ENCODE data around the gene CTU1.

The CTU1 gene

DNA sequence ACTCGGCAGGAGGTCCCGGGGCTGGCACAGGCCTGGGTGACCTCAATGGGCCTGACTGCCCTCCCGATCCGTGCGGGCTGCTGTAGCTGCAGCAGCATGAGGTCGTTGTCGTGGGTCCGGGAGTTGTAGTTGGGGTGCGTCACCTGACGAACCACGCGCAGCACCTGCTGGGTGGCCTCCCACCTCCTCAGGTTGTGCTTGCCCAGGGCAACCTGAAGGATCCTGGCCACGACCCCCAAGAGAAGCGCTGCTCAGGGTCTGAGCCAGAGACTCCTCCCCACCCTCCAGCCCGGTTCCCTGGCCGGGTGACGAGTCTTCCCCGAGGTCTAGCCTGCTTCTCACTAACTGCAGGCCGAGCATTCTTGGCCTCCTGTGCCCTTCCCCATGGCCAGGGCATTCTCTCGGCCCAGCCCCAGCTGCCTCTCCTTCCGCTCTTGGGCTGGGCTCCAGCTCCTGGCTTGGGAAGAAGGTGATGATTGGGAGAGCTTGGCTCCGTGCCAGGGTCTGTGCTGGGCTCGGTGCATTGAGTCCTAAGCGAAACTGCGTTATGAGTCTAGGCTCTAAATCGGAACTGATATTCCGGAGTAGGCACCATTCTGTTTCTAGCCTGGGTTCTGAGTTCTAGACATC lies 28.6 kb downstream of the CTU1 start:
- DNase-seq: no peak

DNA sequence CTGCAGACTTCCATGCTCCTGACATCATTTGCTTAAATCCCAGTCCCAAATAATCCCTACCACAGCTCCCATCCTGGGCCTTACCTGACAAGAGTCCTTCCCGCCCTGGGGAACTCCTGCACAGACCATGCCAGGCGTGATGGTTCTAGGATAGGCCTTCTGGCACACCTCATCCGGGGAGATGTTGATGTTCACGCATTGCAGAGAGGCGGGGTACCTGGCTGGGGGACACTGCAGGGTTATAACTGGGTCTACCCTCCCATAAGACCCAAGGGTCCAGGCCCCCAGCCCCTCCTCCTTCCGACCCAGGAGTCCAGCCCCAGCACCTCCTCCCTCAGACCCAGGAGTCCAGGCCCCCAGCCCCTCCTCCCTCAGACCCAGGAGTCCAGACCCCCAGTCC lies 29.5 kb downstream of the CTU1 start:
- DNase-seq: no peak

GRCh38 chr19:51078104-51078503 lies 30.1 kb downstream of the CTU1 start:
- no peak for DNase-seq

- DNase-seq: no peak
These were observed 31.5 kb downstream of the CTU1 start for GRCh38 chr19:51076631-51077213.

DNA sequence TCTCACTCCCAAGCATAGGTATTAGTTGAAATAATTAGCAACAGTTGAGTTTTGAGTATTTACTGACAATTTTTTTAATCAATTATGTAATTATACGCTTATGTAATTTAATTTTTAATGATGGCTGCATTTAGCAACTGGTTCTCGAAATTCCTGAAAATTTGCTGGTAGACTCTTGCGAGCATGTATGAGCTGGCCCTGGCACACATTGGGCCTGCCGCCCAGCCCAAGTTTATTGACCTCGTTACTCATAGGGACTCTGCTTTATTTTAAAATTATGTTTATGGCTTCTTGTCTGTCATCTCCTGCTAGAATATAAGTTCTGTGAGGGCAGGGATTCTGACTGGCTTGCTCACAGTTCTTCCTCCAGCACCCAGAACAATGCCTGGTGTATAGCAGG lies 32.2 kb downstream of the CTU1 start:
- no peak for DNase-seq

DNA sequence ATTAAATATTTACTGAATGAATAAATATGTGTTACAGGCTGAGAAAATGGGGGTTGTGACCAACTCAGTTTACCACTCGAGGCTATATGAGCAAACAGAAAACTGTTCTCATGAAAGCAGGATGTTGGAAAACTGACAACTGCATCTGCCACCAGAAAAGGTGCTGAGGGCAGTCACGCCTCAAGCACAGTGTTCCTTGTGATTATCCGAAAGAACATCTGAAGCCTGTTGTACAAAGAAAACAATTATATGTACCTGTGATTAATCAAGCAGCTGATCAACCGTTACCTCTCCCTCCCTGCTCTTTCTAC lies 37.2 kb downstream of the CTU1 start:
- DNase-seq: no peak

DNA sequence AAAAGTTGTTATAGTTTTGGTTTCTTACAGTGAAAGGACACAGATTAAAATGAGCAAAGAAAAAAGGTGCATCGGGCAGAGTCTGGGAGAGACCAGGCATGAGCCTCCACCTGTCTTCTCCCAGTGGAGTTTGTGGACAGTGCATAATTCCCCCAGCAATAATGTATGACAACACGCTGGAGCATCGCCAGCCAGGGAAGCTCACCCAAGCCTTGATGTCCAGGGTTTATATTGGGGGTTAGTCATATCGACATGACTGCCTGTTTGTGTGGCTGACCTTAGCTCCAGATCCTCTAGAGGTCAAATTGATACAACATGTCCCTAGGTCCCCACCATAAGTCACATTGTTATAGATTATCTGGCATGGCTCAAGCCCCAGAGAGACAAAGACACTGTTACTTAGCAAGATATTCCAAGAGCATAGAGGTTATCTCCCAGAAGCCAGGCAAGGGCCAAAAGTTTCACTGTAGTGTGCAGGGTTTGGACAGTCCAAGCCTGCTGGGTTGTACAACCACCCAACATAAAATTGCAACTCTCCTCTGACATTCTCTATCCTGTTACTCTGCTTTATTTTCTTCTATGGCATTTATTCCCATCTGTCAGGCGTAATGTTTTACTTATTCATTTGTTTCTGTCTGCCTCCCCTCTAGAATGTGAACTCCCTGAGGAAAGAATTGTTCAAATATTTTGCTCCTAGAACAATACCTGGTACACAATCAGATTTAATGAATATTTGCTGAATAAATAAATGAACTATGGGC lies 37.7 kb downstream of the CTU1 start:
- no peak for DNase-seq

DNA sequence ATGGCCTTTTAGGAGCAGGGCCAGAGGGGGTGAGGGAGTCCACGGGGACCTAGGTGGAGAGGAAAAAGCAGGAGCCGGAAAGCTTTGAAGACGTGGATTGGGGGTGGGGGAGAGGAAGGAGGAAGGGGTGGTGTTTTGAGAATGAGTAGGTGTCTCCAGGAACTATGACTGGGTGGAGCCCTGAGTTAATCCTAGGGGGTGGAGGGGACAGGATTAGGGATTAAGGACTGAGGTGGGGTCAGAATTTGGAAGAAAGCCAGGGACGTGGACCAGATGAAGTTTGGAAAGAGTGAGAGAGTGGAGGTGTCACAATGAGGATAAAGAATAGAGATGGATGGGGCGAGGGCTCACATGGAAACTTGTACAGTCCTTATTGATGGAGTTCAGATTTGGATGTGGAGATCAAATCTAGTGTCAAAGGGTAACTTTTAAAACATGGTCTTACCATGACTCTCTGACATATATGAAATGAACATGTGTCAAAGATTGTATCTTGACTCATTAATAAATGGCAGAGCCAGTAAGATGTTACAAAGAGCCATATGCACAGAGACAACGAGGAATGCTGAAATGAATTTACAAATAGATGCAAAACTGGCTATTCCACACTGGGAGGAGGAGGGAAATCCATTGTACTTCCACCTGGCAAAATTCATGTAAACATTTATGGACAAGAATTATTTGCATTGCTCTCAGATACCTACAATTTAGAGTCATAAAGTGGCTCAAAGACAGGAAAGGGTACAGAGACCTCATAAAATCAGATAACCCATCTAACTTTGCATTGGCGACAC lies 41.6 kb downstream of the CTU1 start:
- no peak for DNase-seq

- DNase-seq: no peak
These were observed 42.8 kb downstream of the CTU1 start for GRCh38 chr19:51065221-51065960.

- DNase-seq: no peak
These were observed 43.5 kb downstream of the CTU1 start, which contains the start of gene KLK13 for GRCh38 chr19:51064534-51065220. KLK13 (minus strand) TSS chr19:51065092; CDS start chr19:51065067, 25 bp downstream.

DNA sequence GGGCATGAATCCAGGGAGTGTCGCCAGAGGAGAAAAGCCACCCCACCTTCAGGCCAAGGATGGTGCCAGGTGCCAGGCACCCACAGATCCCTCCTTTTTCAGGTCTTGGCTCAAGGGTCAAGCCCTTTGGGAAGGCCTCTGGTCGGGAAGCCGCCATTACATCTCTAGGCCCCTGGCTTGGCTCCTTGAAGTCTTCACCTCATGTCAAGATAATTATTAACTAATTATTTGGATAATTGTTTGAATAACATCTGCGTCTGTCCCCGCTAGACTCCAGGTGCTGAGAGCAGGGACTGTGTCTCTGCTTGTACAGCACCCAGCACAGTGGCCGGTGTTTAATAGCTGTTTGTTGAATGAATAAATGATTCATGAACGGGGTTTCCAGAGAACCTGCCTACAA lies 44.5 kb downstream of the CTU1 start:
- DNase-seq: no peak

GRCh38 chr19:51060973-51061372 lies 47.2 kb downstream of the CTU1 start:
- DNase-seq: no peak

- no peak for DNase-seq
These were observed 47.9 kb downstream of the CTU1 start for GRCh38 chr19:51060336-51060735.

DNA sequence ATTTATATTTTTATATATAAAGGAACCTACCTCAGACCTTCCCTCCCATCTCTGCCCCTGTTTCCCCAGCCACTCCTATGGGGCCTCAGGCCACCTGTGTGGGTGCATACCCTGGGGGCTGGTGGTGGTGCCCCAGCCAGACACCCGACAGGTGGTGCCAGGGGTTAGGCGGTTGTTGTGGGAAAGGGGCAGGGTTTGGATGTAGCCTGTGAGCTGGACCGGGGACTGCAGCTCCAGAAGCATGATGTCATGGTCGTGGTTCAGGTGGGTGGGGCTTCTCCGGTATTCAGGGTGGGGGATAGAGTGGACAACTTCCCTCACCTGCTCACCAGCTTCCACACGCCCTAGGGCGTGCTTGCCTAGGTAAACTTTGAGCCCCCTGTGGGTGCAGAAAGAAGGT lies 48.5 kb downstream of the CTU1 start:
- no peak for DNase-seq

DNA sequence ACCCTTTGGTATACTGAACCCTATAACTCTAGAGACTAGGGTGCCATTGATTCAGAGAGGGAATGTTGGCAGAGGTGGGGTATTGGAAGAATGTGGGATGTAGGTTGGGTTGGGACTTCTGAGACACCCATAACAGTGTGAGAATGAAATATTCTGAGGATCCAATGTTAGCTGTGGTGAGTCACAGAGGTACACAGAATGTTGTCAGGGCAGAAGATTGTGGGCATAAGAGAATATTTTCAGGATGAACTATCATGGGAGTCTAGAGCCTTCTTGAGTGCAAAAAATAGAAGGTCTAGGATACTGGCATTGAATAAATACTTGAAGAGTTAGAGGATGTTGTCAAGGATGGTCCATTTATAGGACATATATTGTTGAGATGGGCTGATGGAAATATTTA lies 52.3 kb downstream of the CTU1 start:
- DNase-seq: no peak
